Ascending aorta (tissue), 2 donors: Measurements from ENCODE around the gene C11orf98. TPM values are rescaled to one million over a fixed set of nuclear protein-coding genes. Genes with fewer than 3 reads are reported as not detected.

Source experiments
- DNase-seq, 2 donors: peaks; one replicate each; pipeline ENCODE4 v3.0.0-alpha.2; 2019; ENCODE audit warnings: low spot score in 2 of 2
- H3K27ac ChIP-seq, 2 donors: fragments of 200-600 bp; sonication (generic); one replicate each; pipeline ENCODE4 v1.5.1; 2016 to 2017; ENCODE audit warnings: mild to moderate bottlenecking in 1 of 2
- H3K27me3 ChIP-seq: fragments of 200-600 bp; sonication (generic); one replicate; pipeline ENCODE4 v1.5.1; 2017
- H3K36me3 ChIP-seq, 2 donors: fragments of 200-600 bp; sonication (generic); one replicate each; pipeline ENCODE4 v1.5.1; 2016
- H3K4me1 ChIP-seq, 2 donors: fragments of 200-600 bp; sonication (generic); one replicate each; pipeline ENCODE4 v1.5.1; 2016 to 2017; ENCODE audit warnings: mild to moderate bottlenecking in 1 of 2
- H3K4me3 ChIP-seq, 2 donors: fragments of 200-600 bp; sonication (generic); one replicate each; pipeline ENCODE4 v1.5.1; 2016 to 2017; ENCODE audit warnings: mild to moderate bottlenecking in 1 of 2
- H3K9me3 ChIP-seq, 2 donors: fragments of 200-600 bp; sonication (generic); one replicate each; pipeline ENCODE4 v1.5.1; 2016
- CTCF ChIP-seq, 3 experiments: fragments of 200-600 bp in 2 of 3; fragments of 450-650 bp in 1 of 3; sonication (generic) in 2 of 3; IDR thresholded peaks; one replicate each; pipeline ENCODE4 v1.5.1; 2016 to 2019; ENCODE audit warnings: antibody characterized with exemption in 3 of 3, mild to moderate bottlenecking in 1 of 3, moderate library complexity in 1 of 3
- intact Hi-C: fragments of 100-400 bp; cut with DNase I; formaldehyde crosslinking; loops from one replicate; pipeline ENCODE4 v1.15.1; 2023
- total RNA-seq: library from RNA; depleted of rRNA; stranded (reverse); fragments of >200 nt; gene quantifications from one replicate; pipeline ENCODE4 v1.1.0, GENCODE V29; 2016

Gene C11orf98
- total RNA-seq, 1 donor from 2014 or later: 49.8 TPM

- Histone ChIP-seq H3K36me3 (peaks cover 3 to 11% of the 10 kb centered on the region in 2 donors), H3K27ac (peak overlapping the region; percentile 80 to 89), H3K9me3 (no peaks in the 10 kb centered on the region), H3K27me3 (no peaks in the 10 kb centered on the region), H3K4me1 (peaks cover 15 to 23% of the 10 kb centered on the region in 2 donors), H3K4me3 (peak overlapping the region; percentile 71 to 93)
- TF ChIP-seq CTCF (IDR thresholded peaks at IDR 0.05): no peak
- no peak for DNase-seq
- intact Hi-C loops: no loop called here
Measured at GRCh38 chr11:62666259-62666926, 1.4 kb upstream of the C11orf98 start.

DNA sequence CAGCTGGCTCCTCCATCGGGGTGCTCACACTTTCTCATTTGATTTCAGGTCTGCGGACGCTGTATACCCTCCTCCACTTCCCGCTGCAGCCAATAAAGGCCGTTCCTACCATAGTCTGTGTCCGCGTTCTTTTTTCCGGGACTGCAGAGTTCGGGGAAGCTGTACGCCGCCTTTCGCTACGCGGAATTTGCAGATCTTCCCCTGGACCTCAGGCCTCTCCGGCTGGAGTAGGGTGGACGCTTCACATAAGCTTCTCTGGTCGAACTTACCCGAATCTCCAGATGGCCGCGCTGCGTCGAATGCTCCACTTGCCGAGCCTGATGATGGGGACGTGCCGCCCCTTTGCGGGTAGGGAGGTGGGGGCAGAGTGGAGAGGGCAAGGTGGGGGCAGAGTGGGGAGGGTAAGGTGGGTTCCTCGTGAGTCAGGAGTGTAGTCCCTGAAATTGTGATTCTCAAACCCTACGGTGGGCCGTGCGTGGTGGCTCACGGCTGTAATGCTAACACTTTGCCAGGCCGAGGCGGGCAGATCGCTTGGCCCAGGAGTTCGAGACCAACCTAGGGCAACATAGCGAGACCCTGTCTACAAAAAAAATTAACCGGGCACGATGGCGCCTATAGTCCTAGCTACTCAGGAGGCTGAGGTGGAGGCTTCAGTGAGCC lies 719 bp upstream of the C11orf98 start:
- Histone ChIP-seq H3K9me3 (no peaks in the 10 kb centered on the region), H3K4me1 (peaks cover 13 to 21% of the 10 kb centered on the region in 2 donors), H3K27ac (peak overlapping the region; percentile 80 to 89), H3K4me3 (peak overlapping the region; percentile 71 to 93), H3K27me3 (no peaks in the 10 kb centered on the region), H3K36me3 (peaks cover 3 to 11% of the 10 kb centered on the region in 2 donors)
- DNase-seq: peak in 1 of 2 donors; percentile 79
- intact Hi-C loops: loop anchor here (1.0 to 2.0 kb wide), 5 partner anchors 12 to 63 kb away; partner anchors contain the start of genes EML3, INTS5, ROM1 and TTC9C
- peak in 1 of 3 experiments; percentile 1 for TF ChIP-seq CTCF (IDR thresholded peaks at IDR 0.05)

DNA sequence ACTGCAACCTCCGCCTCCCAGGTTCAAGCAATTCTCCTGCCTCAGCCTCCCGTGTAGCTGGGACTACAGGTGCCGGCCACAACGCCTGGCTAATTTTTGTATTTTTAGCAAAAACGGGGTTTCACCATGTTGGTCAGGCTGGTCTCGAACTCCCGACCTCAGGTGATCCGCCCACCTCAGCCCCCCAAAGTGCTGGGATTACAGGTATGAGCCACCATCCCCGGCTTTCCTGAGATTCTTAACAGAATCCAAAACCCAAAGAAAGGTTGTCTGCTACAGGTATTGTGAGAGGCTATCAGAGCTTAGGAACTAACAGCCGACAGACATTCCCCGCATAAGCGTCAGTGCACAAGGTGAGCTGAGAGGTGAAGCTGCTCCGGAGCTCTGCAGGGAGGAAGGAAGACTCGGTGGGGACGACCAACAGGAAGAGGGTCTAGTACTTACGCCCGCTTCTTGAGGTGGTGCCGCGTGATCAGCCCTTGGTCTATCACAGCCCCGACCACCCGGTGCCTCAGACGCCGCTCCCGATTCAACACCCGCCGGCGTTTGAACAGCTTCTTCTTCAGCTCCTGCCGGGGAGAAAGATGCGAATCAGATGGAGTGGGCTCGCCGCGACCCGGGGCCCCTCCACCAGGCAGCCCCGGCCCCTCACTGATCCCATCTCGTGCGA lies 470 bp downstream of the C11orf98 start:
- H3K9me3 ChIP-seq: no peaks in the 10 kb centered on the region
- H3K4me1 ChIP-seq: peaks cover 10 to 20% of the 10 kb centered on the region in 2 donors
- no peak for DNase-seq
- H3K27me3 ChIP-seq: no peaks in the 10 kb centered on the region
- intact Hi-C loops: loop anchor here (1.0 to 2.0 kb wide), 5 partner anchors 11 to 64 kb away; partner anchors contain the start of genes EML3, INTS5, ROM1 and TTC9C
- TF ChIP-seq CTCF (IDR thresholded peaks at IDR 0.05): no peak
- peaks cover 3 to 11% of the 10 kb centered on the region in 2 donors for H3K36me3 ChIP-seq
- peak overlapping the region; percentile 80 to 89 for H3K27ac ChIP-seq
- peak overlapping the region; percentile 71 to 93 for H3K4me3 ChIP-seq

- intact Hi-C loops: no loop called here
- Histone ChIP-seq H3K9me3 (no peaks in the 10 kb centered on the region), H3K4me1 (peaks cover 0 to 9% of the 10 kb centered on the region in 2 donors), H3K36me3 (no peaks in the 10 kb centered on the region), H3K27ac (no peak overlapping the region), H3K4me3 (no peak overlapping the region), H3K27me3 (no peaks in the 10 kb centered on the region)
- no peak for DNase-seq
- no peak for TF ChIP-seq CTCF (IDR thresholded peaks at IDR 0.05)
Measured at GRCh38 chr11:62656796-62657429, 8.1 kb downstream of the C11orf98 start.

GRCh38 chr11:62654297-62654696 lies 10.7 kb downstream of the C11orf98 start:
- TF ChIP-seq CTCF (IDR thresholded peaks at IDR 0.05): no peak
- Histone ChIP-seq H3K27me3 (no peaks in the 10 kb centered on the region), H3K9me3 (no peaks in the 10 kb centered on the region), H3K4me1 (peaks cover 0 to 15% of the 10 kb centered on the region in 2 donors), H3K4me3 (no peak overlapping the region), H3K36me3 (peaks cover 6 to 7% of the 10 kb centered on the region in 2 donors), H3K27ac (no peak overlapping the region)
- intact Hi-C loops: no loop called here
- no peak for DNase-seq
